AG09309 (cell line): Measurements from ENCODE around the gene NXT1.

Experiments used
- DNase-seq: peaks from one replicate; pipeline ENCODE4 v3.0.0-alpha.2; 2010; ENCODE audit warnings: low read depth
- H3K4me3 ChIP-seq: 2 replicates; pipeline ENCODE4 v1.5.1; 2011; ENCODE audit warnings: mild to moderate bottlenecking, low read depth, low read length, moderate library complexity; ENCODE audit not compliant: control insufficient read depth
- CTCF ChIP-seq: IDR thresholded peaks from 2 replicates; pipeline ENCODE4 v1.5.1; 2011; ENCODE audit warnings: mild to moderate bottlenecking, low read depth, low read length, inconsistent platforms; ENCODE audit not compliant: insufficient read depth, control insufficient read depth; ENCODE audit errors: missing control alignments

The NXT1 gene

GRCh38 chr20:23336476-23336875 lies 14.1 kb upstream of the NXT1 start:
- TF ChIP-seq CTCF = no peak
- DNase-seq = no peak
- H3K4me3 ChIP-seq = no peak overlapping the region

GRCh38 chr20:23337312-23337711 lies 13.3 kb upstream of the NXT1 start:
- DNase-seq = no peak
- no peak for TF ChIP-seq CTCF
- no peak overlapping the region for H3K4me3 ChIP-seq

- TF ChIP-seq CTCF = no peak
- no peak for DNase-seq
- H3K4me3 ChIP-seq = no peak overlapping the region
Measured at GRCh38 chr20:23339986-23340385, 10.6 kb upstream of the NXT1 start.

- H3K4me3 ChIP-seq = no peak overlapping the region
- peak; percentile 28 for DNase-seq
- TF ChIP-seq CTCF = peak; percentile 74
Measured at GRCh38 chr20:23340524-23340923, 10.1 kb upstream of the NXT1 start.

GRCh38 chr20:23341073-23341472 lies 9.5 kb upstream of the NXT1 start:
- DNase-seq = no peak
- H3K4me3 ChIP-seq = no peak overlapping the region
- TF ChIP-seq CTCF = no peak

GRCh38 chr20:23343590-23343989 lies 7.0 kb upstream of the NXT1 start:
- TF ChIP-seq CTCF = no peak
- no peak overlapping the region for H3K4me3 ChIP-seq
- no peak for DNase-seq

- no peak for TF ChIP-seq CTCF
Measured at GRCh38 chr20:23344336-23344735, 6.3 kb upstream of the NXT1 start.

More at GRCh38 chr20:23344336-23344735, 6.3 kb upstream of the NXT1 start:
- H3K4me3 ChIP-seq = no peak overlapping the region
- no peak for DNase-seq
